DOHH2 (cell line): ENCODE measurements around the gene C8G.

Experiments used
- H3F3A ChIP-seq: fragments of 200-600 bp; sonication (generic), shearing (Covaris generic); 2 replicates; pipeline ENCODE4 v1.6.0; 2016; ENCODE audit warnings: antibody characterized with exemption, mild to moderate bottlenecking; ENCODE audit not compliant: control insufficient read depth, insufficient read depth
- H3K27ac ChIP-seq: fragments of 200-600 bp; sonication (generic); 2 replicates; pipeline ENCODE4 v1.5.1; 2014; ENCODE audit warnings: low read depth, mild to moderate bottlenecking, low read length, moderate library complexity
- H3K27me3 ChIP-seq: fragments of 200-600 bp; sonication (generic); 2 replicates; pipeline ENCODE4 v1.6.1; 2014; ENCODE audit warnings: mild to moderate bottlenecking, low read length, mixed read lengths; ENCODE audit not compliant: control insufficient read depth
- H3K36me3 ChIP-seq: fragments of 200-600 bp; sonication (generic); 2 replicates; pipeline ENCODE4 v1.6.1; 2014; ENCODE audit warnings: mild to moderate bottlenecking, low read length, moderate library complexity, mixed read lengths; ENCODE audit not compliant: control insufficient read depth
- H3K4me1 ChIP-seq: fragments of 200-600 bp; sonication (generic); 2 replicates; pipeline ENCODE4 v1.6.1; 2014; ENCODE audit warnings: mild to moderate bottlenecking, low read length, mixed read lengths; ENCODE audit not compliant: control insufficient read depth
- H3K4me2 ChIP-seq: fragments of 200-600 bp; sonication (generic); 2 replicates; pipeline ENCODE4 v1.6.0; 2014; ENCODE audit warnings: mild to moderate bottlenecking, low read length, moderate library complexity
- H3K4me3 ChIP-seq: fragments of 200-600 bp; sonication (generic); 2 replicates; pipeline ENCODE4 v1.5.1; 2014; ENCODE audit warnings: mild to moderate bottlenecking, low read length, mixed read lengths
- H3K79me2 ChIP-seq: fragments of 200-600 bp; sonication (generic); 2 replicates; pipeline ENCODE4 v1.6.1; 2014; ENCODE audit warnings: mild to moderate bottlenecking, low read length, mixed read lengths; ENCODE audit not compliant: control insufficient read depth
- H3K9me2 ChIP-seq: fragments of 200-600 bp; sonication (generic); replicated peaks from 2 replicates; pipeline ENCODE4 v1.6.1; 2014; ENCODE audit warnings: mild to moderate bottlenecking, low read length, mixed read lengths; ENCODE audit not compliant: control insufficient read depth
- H3K9me3 ChIP-seq: fragments of 200-600 bp; sonication (generic); 2 replicates; pipeline ENCODE4 v1.6.1; 2014; ENCODE audit warnings: antibody characterized with exemption, low read length, mixed read lengths; ENCODE audit not compliant: control insufficient read depth, insufficient read depth
- H4K20me1 ChIP-seq: fragments of 200-600 bp; sonication (generic); 2 replicates; pipeline ENCODE4 v1.6.0; 2014; ENCODE audit warnings: low read depth, mild to moderate bottlenecking, antibody characterized with exemption, low read length, moderate library complexity; ENCODE audit not compliant: control insufficient read depth, insufficient read depth
- CTCF ChIP-seq: fragments of 200-600 bp; sonication (generic); IDR thresholded peaks from one replicate; pipeline ENCODE4 v1.5.1; 2014; ENCODE audit warnings: antibody characterized with exemption, mild to moderate bottlenecking, low read depth, low read length; ENCODE audit not compliant: poor library complexity, severe bottlenecking
- EZH2phosphoT487 ChIP-seq: fragments of 200-600 bp; sonication (generic); IDR thresholded peaks from 2 replicates; pipeline ENCODE4 v1.6.1; 2017; ENCODE audit warnings: borderline replicate concordance, mild to moderate bottlenecking, antibody characterized with exemption, low read length, moderate library complexity, mixed read lengths

C8G gene

GRCh38 chr9:136899196-136899595 lies 45.8 kb upstream of the C8G start:
- H3K79me2 ChIP-seq: peaks cover 60% of the 10 kb centered on the region
- TF ChIP-seq EZH2phosphoT487: no peak
- TF ChIP-seq CTCF: no peak
- H3K9me3 ChIP-seq: no peaks in the 10 kb centered on the region
- no peaks in the 10 kb centered on the region for H3K9me2 ChIP-seq
- no peaks in the 10 kb centered on the region for H3K4me1 ChIP-seq
- no peaks in the 10 kb centered on the region for H4K20me1 ChIP-seq
- no peak overlapping the region for H3K4me2 ChIP-seq
- H3F3A ChIP-seq: no peaks in the 10 kb centered on the region
- no peaks in the 10 kb centered on the region for H3K27me3 ChIP-seq
- no peak overlapping the region for H3K4me3 ChIP-seq
- peaks cover 64% of the 10 kb centered on the region for H3K36me3 ChIP-seq
- no peak overlapping the region for H3K27ac ChIP-seq

GRCh38 chr9:136900556-136900955 lies 44.5 kb upstream of the C8G start:
- Histone ChIP-seq H3K4me2 (no peak overlapping the region), H3K9me2 (no peaks in the 10 kb centered on the region), H3F3A (no peaks in the 10 kb centered on the region), H4K20me1 (no peaks in the 10 kb centered on the region), H3K27me3 (no peaks in the 10 kb centered on the region), H3K9me3 (no peaks in the 10 kb centered on the region), H3K79me2 (peaks cover 54% of the 10 kb centered on the region), H3K4me3 (no peak overlapping the region), H3K27ac (no peak overlapping the region), H3K4me1 (no peaks in the 10 kb centered on the region), H3K36me3 (peaks cover 62% of the 10 kb centered on the region)
- TF ChIP-seq CTCF: no peak
- TF ChIP-seq EZH2phosphoT487: no peak

- no peaks in the 10 kb centered on the region for H3K9me2 ChIP-seq
- H3K27me3 ChIP-seq: no peaks in the 10 kb centered on the region
- H4K20me1 ChIP-seq: no peaks in the 10 kb centered on the region
- no peaks in the 10 kb centered on the region for H3K9me3 ChIP-seq
- H3K79me2 ChIP-seq: peaks cover 50% of the 10 kb centered on the region
- H3K27ac ChIP-seq: no peak overlapping the region
- TF ChIP-seq EZH2phosphoT487: no peak
- TF ChIP-seq CTCF: no peak
- H3F3A ChIP-seq: no peaks in the 10 kb centered on the region
- peaks cover 67% of the 10 kb centered on the region for H3K36me3 ChIP-seq
- H3K4me1 ChIP-seq: no peaks in the 10 kb centered on the region
- H3K4me2 ChIP-seq: no peak overlapping the region
- H3K4me3 ChIP-seq: no peak overlapping the region
These were observed 44.0 kb upstream of the C8G start for GRCh38 chr9:136900988-136901515.
